ENCODE measurements around the gene STRIP2. TPM values are rescaled to one million over a fixed set of nuclear protein-coding genes. Genes with fewer than 3 reads are reported as not detected.

STRIP2 gene
- total RNA-seq, 1 experiment from 2014 or later = 10.8 TPM

DNA sequence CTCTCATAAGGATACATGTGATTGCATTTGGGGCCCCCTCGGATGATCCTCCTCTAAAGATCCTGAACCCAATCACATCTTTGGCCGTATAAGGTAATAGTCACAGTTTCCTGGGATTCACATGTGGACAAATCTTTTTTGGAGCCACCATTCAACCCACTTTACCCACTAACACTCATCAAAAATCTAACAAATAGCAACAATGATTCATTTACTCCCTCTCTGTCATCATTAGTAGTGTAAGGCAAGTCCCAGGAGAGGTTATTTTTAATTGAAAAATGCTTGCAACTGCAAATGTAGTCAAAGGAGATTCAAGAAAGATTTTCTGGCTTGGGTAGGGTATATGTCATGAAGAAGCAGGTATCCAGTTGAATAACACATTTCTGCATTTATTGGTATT lies 58.2 kb downstream of the STRIP2 start:
- intact Hi-C loops (cut with micrococcal nuclease) = no loop called here
- CTCF ChIA-PET = no interaction called here
- no peaks in the 10 kb centered on the region for H3K79me2 ChIP-seq (ENCODE audit: insufficient read depth, low read length)
- no peak overlapping the region for H3K27ac ChIP-seq (ENCODE audit: low read depth, low read length)
- no peaks in the 10 kb centered on the region for H3K36me3 ChIP-seq (ENCODE audit: control insufficient read depth in 1 of 2, insufficient read depth in 2 of 2, low read length in 2 of 2)
- ATAC-seq (no peak), DNase-seq (ENCODE audit: low read depth, low spot score) (no peak)
- no peak for TF ChIP-seq SIN3A (IDR thresholded peaks at IDR 0.05; ENCODE audit: low read depth)
- H4K20me1 ChIP-seq (ENCODE audit: insufficient read depth) = no peaks in the 10 kb centered on the region
- BruUV-seq (replicated peaks) = no TSS peak
- RAD21 ChIA-PET (ENCODE audit: low non-redundant PET in 1 of 2, low total read pairs in 2 of 2, uncharacterized antibody in 2 of 2, unreplicated experiment in 2 of 2) = no interaction called here
- H3K27me3 ChIP-seq (ENCODE audit: insufficient read depth, low read length) = no peaks in the 10 kb centered on the region
- H3K9me3 ChIP-seq (ENCODE audit: control insufficient read depth in 1 of 2, insufficient read depth in 1 of 2, low read depth in 1 of 2, low read length in 2 of 2) = no peaks in the 10 kb centered on the region
- no peak overlapping the region for H3K4me2 ChIP-seq (ENCODE audit: low read length)
- no peak overlapping the region for H2AFZ ChIP-seq (ENCODE audit: low read depth, low read length, poor library complexity, severe bottlenecking)
- no peaks in the 10 kb centered on the region for H3K9me2 ChIP-seq (ENCODE audit: insufficient read depth)
- H3K4me1 ChIP-seq (ENCODE audit: control insufficient read depth in 1 of 2, insufficient read depth in 2 of 2, low read length in 2 of 2) = no peaks in the 10 kb centered on the region
- H3K4me3 ChIP-seq (replicated peaks in 1 of 2; ENCODE audit: low read depth in 1 of 2, low read length in 2 of 2) = no peak overlapping the region
- no peak overlapping the region for H3K9ac ChIP-seq (ENCODE audit: low read length)
- POLR2A ChIA-PET = no interaction called here

DNA sequence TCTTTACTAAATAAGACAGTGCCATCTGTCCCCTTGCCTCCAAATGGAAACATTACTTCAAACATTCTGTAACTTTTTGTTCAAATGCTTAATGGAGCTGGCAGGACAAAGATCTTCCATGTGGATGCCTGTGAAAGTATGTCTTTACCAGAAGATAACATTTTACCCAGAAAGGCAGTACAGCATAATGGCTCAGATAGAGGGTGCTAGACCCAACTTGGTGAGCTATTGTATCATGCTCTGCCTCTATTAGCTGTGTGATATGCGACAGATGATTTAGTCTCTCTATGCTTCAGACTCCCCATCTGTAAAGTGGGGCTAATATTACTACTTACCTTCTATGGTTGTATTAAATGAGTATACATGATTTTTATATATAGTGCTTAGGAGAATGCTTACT lies 59.3 kb downstream of the STRIP2 start:
- H3K9me2 ChIP-seq (ENCODE audit: insufficient read depth) = no peaks in the 10 kb centered on the region
- no peak overlapping the region for H2AFZ ChIP-seq (ENCODE audit: low read depth, low read length, poor library complexity, severe bottlenecking)
- no peak overlapping the region for H3K27ac ChIP-seq (ENCODE audit: low read depth, low read length)
- ATAC-seq = peak; percentile 54; the same call in 1 of the 2 replicates
- H3K9me3 ChIP-seq (ENCODE audit: control insufficient read depth in 1 of 2, insufficient read depth in 1 of 2, low read depth in 1 of 2, low read length in 2 of 2) = no peaks in the 10 kb centered on the region
- H3K4me1 ChIP-seq (ENCODE audit: control insufficient read depth in 1 of 2, insufficient read depth in 2 of 2, low read length in 2 of 2) = no peaks in the 10 kb centered on the region
- no TSS peak for BruUV-seq (replicated peaks)
- H3K27me3 ChIP-seq (ENCODE audit: insufficient read depth, low read length) = no peaks in the 10 kb centered on the region
- DNase-seq (ENCODE audit: low read depth, low spot score) = no peak
- H3K4me3 ChIP-seq (replicated peaks in 1 of 2; ENCODE audit: low read depth in 1 of 2, low read length in 2 of 2) = no peak overlapping the region
- H3K36me3 ChIP-seq (ENCODE audit: control insufficient read depth in 1 of 2, insufficient read depth in 2 of 2, low read length in 2 of 2) = no peaks in the 10 kb centered on the region
- no peaks in the 10 kb centered on the region for H3K79me2 ChIP-seq (ENCODE audit: insufficient read depth, low read length)
- peak; percentile 35 for TF ChIP-seq RAD21 (IDR thresholded peaks at IDR 0.05; ENCODE audit: low read depth)
- TF ChIP-seq, protein P1, sequence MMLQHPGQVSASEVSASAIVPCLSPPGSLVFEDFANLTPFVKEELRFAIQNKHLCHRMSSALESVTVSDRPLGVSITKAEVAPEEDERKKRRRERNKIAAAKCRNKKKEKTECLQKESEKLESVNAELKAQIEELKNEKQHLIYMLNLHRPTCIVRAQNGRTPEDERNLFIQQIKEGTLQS (IDR thresholded peaks at IDR 0.05) = no peak
- no peak for TF ChIP-seq EZH2 (IDR thresholded peaks at IDR 0.05)
- TF ChIP-seq, protein P2, sequence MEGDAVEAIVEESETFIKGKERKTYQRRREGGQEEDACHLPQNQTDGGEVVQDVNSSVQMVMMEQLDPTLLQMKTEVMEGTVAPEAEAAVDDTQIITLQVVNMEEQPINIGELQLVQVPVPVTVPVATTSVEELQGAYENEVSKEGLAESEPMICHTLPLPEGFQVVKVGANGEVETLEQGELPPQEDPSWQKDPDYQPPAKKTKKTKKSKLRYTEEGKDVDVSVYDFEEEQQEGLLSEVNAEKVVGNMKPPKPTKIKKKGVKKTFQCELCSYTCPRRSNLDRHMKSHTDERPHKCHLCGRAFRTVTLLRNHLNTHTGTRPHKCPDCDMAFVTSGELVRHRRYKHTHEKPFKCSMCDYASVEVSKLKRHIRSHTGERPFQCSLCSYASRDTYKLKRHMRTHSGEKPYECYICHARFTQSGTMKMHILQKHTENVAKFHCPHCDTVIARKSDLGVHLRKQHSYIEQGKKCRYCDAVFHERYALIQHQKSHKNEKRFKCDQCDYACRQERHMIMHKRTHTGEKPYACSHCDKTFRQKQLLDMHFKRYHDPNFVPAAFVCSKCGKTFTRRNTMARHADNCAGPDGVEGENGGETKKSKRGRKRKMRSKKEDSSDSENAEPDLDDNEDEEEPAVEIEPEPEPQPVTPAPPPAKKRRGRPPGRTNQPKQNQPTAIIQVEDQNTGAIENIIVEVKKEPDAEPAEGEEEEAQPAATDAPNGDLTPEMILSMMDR (IDR thresholded peaks at IDR 0.05 in 2 of 3, conservative IDR thresholded peaks at IDR 0.05 in 1 of 3; ENCODE audit: borderline replicate concordance in 1 of 3, insufficient read depth in 1 of 3, low read depth in 2 of 3, low read length in 2 of 3) = peak; percentile 3 to 33 (median 26); a peak in 2 of 6 replicates
- TF ChIP-seq ELF1 (IDR thresholded peaks at IDR 0.05; ENCODE audit: borderline replicate concordance, low read depth) = no peak
- TF ChIP-seq EGR1 (IDR thresholded peaks at IDR 0.05; ENCODE audit: low read depth) = no peak
- intact Hi-C loops (cut with micrococcal nuclease) = no loop called here
- no peaks in the 10 kb centered on the region for H4K20me1 ChIP-seq (ENCODE audit: insufficient read depth)
- H3K9ac ChIP-seq (ENCODE audit: low read length) = no peak overlapping the region
- ChIA-PET CTCF (interaction anchor here (1.3 kb wide), 1 partner anchor 9 kb away, joined by 4 read pairs; no protein-coding TSS in a partner anchor), RAD21 (ENCODE audit: low non-redundant PET in 1 of 2, low total read pairs in 2 of 2, uncharacterized antibody in 2 of 2, unreplicated experiment in 2 of 2) (no interaction called here), POLR2A (no interaction called here)
- no peak overlapping the region for H3K4me2 ChIP-seq (ENCODE audit: low read length)
